Stimulated activated CD8-positive, alpha-beta memory T cell treated with anti-CD3 and anti-CD28 coated beads, Interleukin-15, amount 100 ng/mL, for 24 hours (primary cell): Measurements from ENCODE around the gene USP48.
"Not testable (repeated sequence)": the region's sequence is repeated elsewhere in the genome, so short reads cannot be mapped to it uniquely, and the experiment has no call there.

Experiments
- DNase-seq: peaks from one replicate; pipeline ENCODE4 v3.0.0-alpha.2; 2020; ENCODE audit warnings: low read depth

The USP48 gene

GRCh38 chr1:21774835-21775549 is 8.0 kb downstream of the USP48 start:
- no peak for DNase-seq

- DNase-seq, result no peak
These were observed 9.4 kb downstream of the USP48 start for GRCh38 chr1:21773585-21773984.

- DNase-seq, result not testable (repeated sequence)
These were observed 11.3 kb downstream of the USP48 start for GRCh38 chr1:21771672-21772071.

- not testable (repeated sequence) for DNase-seq
These were observed 12.3 kb downstream of the USP48 start for GRCh38 chr1:21770602-21771001.

- DNase-seq, result no peak
These were observed 12.7 kb downstream of the USP48 start for GRCh38 chr1:21770201-21770600.

GRCh38 chr1:21767106-21767505 is 15.8 kb downstream of the USP48 start:
- DNase-seq, result not testable (repeated sequence)

- DNase-seq, result no peak
These were observed 16.7 kb downstream of the USP48 start for GRCh38 chr1:21766210-21766609.

- DNase-seq, result no peak
These were observed 18.1 kb downstream of the USP48 start for GRCh38 chr1:21764615-21765423.

GRCh38 chr1:21763694-21764419 is 19.1 kb downstream of the USP48 start:
- DNase-seq, result no peak

GRCh38 chr1:21763236-21763635 is 19.7 kb downstream of the USP48 start:
- no peak for DNase-seq

- DNase-seq, result no peak
These were observed 20.9 kb downstream of the USP48 start for GRCh38 chr1:21762022-21762404.

- DNase-seq, result no peak
These were observed 21.9 kb downstream of the USP48 start for GRCh38 chr1:21761052-21761451.

- DNase-seq, result no peak
These were observed 23.1 kb downstream of the USP48 start for GRCh38 chr1:21759818-21760217.

- no peak for DNase-seq
These were observed 23.8 kb downstream of the USP48 start for GRCh38 chr1:21759182-21759581.

GRCh38 chr1:21758614-21759013 is 24.3 kb downstream of the USP48 start:
- DNase-seq, result no peak

- DNase-seq, result no peak
These were observed 26.4 kb downstream of the USP48 start for GRCh38 chr1:21756393-21757089.

GRCh38 chr1:21755067-21755466 is 27.9 kb downstream of the USP48 start:
- DNase-seq, result no peak

- no peak for DNase-seq
These were observed 28.4 kb downstream of the USP48 start for GRCh38 chr1:21754583-21754982.

- DNase-seq, result no peak
These were observed 30.8 kb downstream of the USP48 start for GRCh38 chr1:21752186-21752585.

GRCh38 chr1:21751281-21751680 is 31.7 kb downstream of the USP48 start:
- no peak for DNase-seq

- DNase-seq, result no peak
These were observed 32.1 kb downstream of the USP48 start for GRCh38 chr1:21750841-21751240.

- DNase-seq, result no peak
These were observed 33.0 kb downstream of the USP48 start for GRCh38 chr1:21749859-21750468.
